ENCODE data around the gene PPT1.

PPT1 gene

GRCh38 chr1:40110389-40110788, 13.3 kb upstream of the PPT1 start:
- H4K8ac ChIP-seq (ENCODE audit: low read depth, low read length) = no peak overlapping the region
- H3K4me1 ChIP-seq (ENCODE audit: control insufficient read depth in 2 of 2, insufficient read depth in 1 of 2, low read depth in 1 of 2, low read length in 2 of 2) = no peaks in the 10 kb centered on the region
- no peak overlapping the region for H2BK15ac ChIP-seq (ENCODE audit: low read length)
- no peak overlapping the region for H3K9ac ChIP-seq (ENCODE audit: low read depth, low read length, poor library complexity)
- no peaks in the 10 kb centered on the region for H3K27me3 ChIP-seq (ENCODE audit: control insufficient read depth in 3 of 3, insufficient read depth in 3 of 3, low read depth in 1 of 3, low read length in 3 of 3)
- no peak overlapping the region for H2AK5ac ChIP-seq (ENCODE audit: low read depth, low read length)
- H3K4me3 ChIP-seq (ENCODE audit: low read length in 2 of 2) = no peak overlapping the region
- no peak overlapping the region for H3K18ac ChIP-seq (ENCODE audit: low read length)
- no peak overlapping the region for H4K91ac ChIP-seq (ENCODE audit: low read depth, low read length, poor library complexity)
- DNase-seq (ENCODE audit: low spot score) = no peak
- no peak overlapping the region for H3K27ac ChIP-seq (replicated peaks; ENCODE audit: low read length)
- no peak overlapping the region for H3K14ac ChIP-seq (ENCODE audit: low read length)
- H3K4ac ChIP-seq (ENCODE audit: low read length) = no peak overlapping the region
- no peak overlapping the region for H2BK12ac ChIP-seq (ENCODE audit: low read length)
- H3K36me3 ChIP-seq (replicated peaks in 1 of 2; ENCODE audit: control insufficient read depth in 2 of 2, insufficient read depth in 2 of 2, low read length in 2 of 2) = no peaks in the 10 kb centered on the region
- no peak overlapping the region for H3K23ac ChIP-seq (ENCODE audit: low read depth, low read length, poor library complexity)
- H2AFZ ChIP-seq (ENCODE audit: low read length) = no peak overlapping the region
- no peak overlapping the region for H2BK120ac ChIP-seq (ENCODE audit: low read depth, low read length)
- H3K9me3 ChIP-seq (replicated peaks in 1 of 2; ENCODE audit: control insufficient read depth in 2 of 2, insufficient read depth in 1 of 2, low read depth in 1 of 2, low read length in 2 of 2) = peaks cover 0 to 6% of the 10 kb centered on the region in 2 donors
- no peak overlapping the region for H2BK5ac ChIP-seq (ENCODE audit: low read length)
- no peak overlapping the region for H3K4me2 ChIP-seq (ENCODE audit: insufficient read depth, low read length, poor library complexity, severe bottlenecking)
- H3K79me1 ChIP-seq (ENCODE audit: low read depth, low read length) = no peaks in the 10 kb centered on the region

- Histone ChIP-seq H2AFZ (ENCODE audit: low read length) (no peak overlapping the region), H2BK15ac (ENCODE audit: low read length) (no peak overlapping the region), H2BK120ac (ENCODE audit: low read depth, low read length) (no peak overlapping the region), H3K4me2 (ENCODE audit: insufficient read depth, low read length, poor library complexity, severe bottlenecking) (no peak overlapping the region), H3K4me1 (ENCODE audit: control insufficient read depth in 2 of 2, insufficient read depth in 1 of 2, low read depth in 1 of 2, low read length in 2 of 2) (no peaks in the 10 kb centered on the region), H3K4me3 (ENCODE audit: low read length in 2 of 2) (no peak overlapping the region), H3K9ac (ENCODE audit: low read depth, low read length, poor library complexity) (no peak overlapping the region), H3K36me3 (replicated peaks in 1 of 2; ENCODE audit: control insufficient read depth in 2 of 2, insufficient read depth in 2 of 2, low read length in 2 of 2) (no peaks in the 10 kb centered on the region), H4K91ac (ENCODE audit: low read depth, low read length, poor library complexity) (no peak overlapping the region), H2BK5ac (ENCODE audit: low read length) (no peak overlapping the region), H3K27ac (replicated peaks; ENCODE audit: low read length) (no peak overlapping the region), H4K8ac (ENCODE audit: low read depth, low read length) (no peak overlapping the region), H3K4ac (ENCODE audit: low read length) (no peak overlapping the region), H2BK12ac (ENCODE audit: low read length) (no peak overlapping the region), H3K14ac (ENCODE audit: low read length) (no peak overlapping the region), H2AK5ac (ENCODE audit: low read depth, low read length) (no peak overlapping the region), H3K18ac (ENCODE audit: low read length) (no peak overlapping the region), H3K9me3 (replicated peaks in 1 of 2; ENCODE audit: control insufficient read depth in 2 of 2, insufficient read depth in 1 of 2, low read depth in 1 of 2, low read length in 2 of 2) (peaks cover 0 to 6% of the 10 kb centered on the region in 2 donors), H3K23ac (ENCODE audit: low read depth, low read length, poor library complexity) (no peak overlapping the region), H3K79me1 (ENCODE audit: low read depth, low read length) (no peaks in the 10 kb centered on the region), H3K27me3 (ENCODE audit: control insufficient read depth in 3 of 3, insufficient read depth in 3 of 3, low read depth in 1 of 3, low read length in 3 of 3) (no peaks in the 10 kb centered on the region)
- WGBS, 2 donors (ENCODE audit: extremely low coverage in 2 of 2, insufficient read length in 2 of 2, insufficient replicate concordance in 1 of 2) = no CpG with 5 or more reads among the region's 6 CpGs
- DNase-seq (ENCODE audit: low spot score) = no peak
Observed at GRCh38 chr1:40107290-40107959, 10.4 kb upstream of the PPT1 start.

- H3K4ac ChIP-seq (ENCODE audit: low read length) = no peak overlapping the region
- no peak overlapping the region for H2AK5ac ChIP-seq (ENCODE audit: low read depth, low read length)
- DNase-seq (ENCODE audit: low spot score) = no peak
- H3K79me1 ChIP-seq (ENCODE audit: low read depth, low read length) = no peaks in the 10 kb centered on the region
- no peak overlapping the region for H3K23ac ChIP-seq (ENCODE audit: low read depth, low read length, poor library complexity)
- no peaks in the 10 kb centered on the region for H3K4me1 ChIP-seq (ENCODE audit: control insufficient read depth in 2 of 2, insufficient read depth in 1 of 2, low read depth in 1 of 2, low read length in 2 of 2)
- no CpG with 5 or more reads among the region's 1 CpG for WGBS, 2 donors (ENCODE audit: extremely low coverage in 2 of 2, insufficient read length in 2 of 2, insufficient replicate concordance in 1 of 2)
- H3K9me3 ChIP-seq (replicated peaks in 1 of 2; ENCODE audit: control insufficient read depth in 2 of 2, insufficient read depth in 1 of 2, low read depth in 1 of 2, low read length in 2 of 2) = peaks cover 0 to 5% of the 10 kb centered on the region in 2 donors
- H2AFZ ChIP-seq (ENCODE audit: low read length) = no peak overlapping the region
- no peak overlapping the region for H2BK15ac ChIP-seq (ENCODE audit: low read length)
- no peak overlapping the region for H3K9ac ChIP-seq (ENCODE audit: low read depth, low read length, poor library complexity)
- H3K14ac ChIP-seq (ENCODE audit: low read length) = no peak overlapping the region
- no peak overlapping the region for H3K27ac ChIP-seq (replicated peaks; ENCODE audit: low read length)
- no peak overlapping the region for H2BK5ac ChIP-seq (ENCODE audit: low read length)
- H4K8ac ChIP-seq (ENCODE audit: low read depth, low read length) = no peak overlapping the region
- H3K36me3 ChIP-seq (replicated peaks in 1 of 2; ENCODE audit: control insufficient read depth in 2 of 2, insufficient read depth in 2 of 2, low read length in 2 of 2) = no peaks in the 10 kb centered on the region
- no peak overlapping the region for H4K91ac ChIP-seq (ENCODE audit: low read depth, low read length, poor library complexity)
- no peak overlapping the region for H2BK12ac ChIP-seq (ENCODE audit: low read length)
- H3K27me3 ChIP-seq (ENCODE audit: control insufficient read depth in 3 of 3, insufficient read depth in 3 of 3, low read depth in 1 of 3, low read length in 3 of 3) = no peaks in the 10 kb centered on the region
- no peak overlapping the region for H2BK120ac ChIP-seq (ENCODE audit: low read depth, low read length)
- H3K4me3 ChIP-seq (ENCODE audit: low read length in 2 of 2) = no peak overlapping the region
- no peak overlapping the region for H3K4me2 ChIP-seq (ENCODE audit: insufficient read depth, low read length, poor library complexity, severe bottlenecking)
- no peak overlapping the region for H3K18ac ChIP-seq (ENCODE audit: low read length)
Observed at GRCh38 chr1:40105028-40105427, 8.0 kb upstream of the PPT1 start.

GRCh38 chr1:40102896-40103295, 5.8 kb upstream of the PPT1 start:
- Histone ChIP-seq H3K9me3 (replicated peaks in 1 of 2; ENCODE audit: control insufficient read depth in 2 of 2, insufficient read depth in 1 of 2, low read depth in 1 of 2, low read length in 2 of 2) (peaks cover 0 to 5% of the 10 kb centered on the region in 2 donors), H2BK12ac (ENCODE audit: low read length) (no peak overlapping the region), H3K27ac (replicated peaks; ENCODE audit: low read length) (no peak overlapping the region), H3K18ac (ENCODE audit: low read length) (no peak overlapping the region), H2BK15ac (ENCODE audit: low read length) (no peak overlapping the region), H3K4ac (ENCODE audit: low read length) (no peak overlapping the region), H3K36me3 (replicated peaks in 1 of 2; ENCODE audit: control insufficient read depth in 2 of 2, insufficient read depth in 2 of 2, low read length in 2 of 2) (no peaks in the 10 kb centered on the region), H3K4me1 (ENCODE audit: control insufficient read depth in 2 of 2, insufficient read depth in 1 of 2, low read depth in 1 of 2, low read length in 2 of 2) (no peaks in the 10 kb centered on the region), H3K23ac (ENCODE audit: low read depth, low read length, poor library complexity) (no peak overlapping the region), H3K79me1 (ENCODE audit: low read depth, low read length) (no peaks in the 10 kb centered on the region), H3K9ac (ENCODE audit: low read depth, low read length, poor library complexity) (no peak overlapping the region), H3K4me2 (ENCODE audit: insufficient read depth, low read length, poor library complexity, severe bottlenecking) (no peak overlapping the region), H3K4me3 (ENCODE audit: low read length in 2 of 2) (no peak overlapping the region), H4K91ac (ENCODE audit: low read depth, low read length, poor library complexity) (no peak overlapping the region), H3K14ac (ENCODE audit: low read length) (no peak overlapping the region), H4K8ac (ENCODE audit: low read depth, low read length) (no peak overlapping the region), H2AFZ (ENCODE audit: low read length) (no peak overlapping the region), H2BK5ac (ENCODE audit: low read length) (no peak overlapping the region), H2AK5ac (ENCODE audit: low read depth, low read length) (no peak overlapping the region), H2BK120ac (ENCODE audit: low read depth, low read length) (no peak overlapping the region), H3K27me3 (ENCODE audit: control insufficient read depth in 3 of 3, insufficient read depth in 3 of 3, low read depth in 1 of 3, low read length in 3 of 3) (no peaks in the 10 kb centered on the region)
- WGBS, 2 donors (ENCODE audit: extremely low coverage in 2 of 2, insufficient read length in 2 of 2, insufficient replicate concordance in 1 of 2) = no CpG with 5 or more reads among the region's 3 CpGs
- no peak for DNase-seq (ENCODE audit: low spot score)
